Stimulated activated CD4-positive, alpha-beta T cell treated with anti-CD3 and anti-CD28 coated beads, Interleukin-15, amount 100 ng/mL, for 48 hours (primary cell): ENCODE measurements around the gene RFPL4AL1.
A peak's percentile ranks its signal among the peaks of the same experiment; 100 is the strongest.
"Not testable (repeated sequence)": the region's sequence is repeated elsewhere in the genome, so short reads cannot be mapped to it uniquely, and the experiment has no call there.

Experiments
- DNase-seq, 2 donors: peaks; one replicate each; pipeline ENCODE4 v3.0.0-alpha.2; 2020; ENCODE audit warnings: low read depth in 2 of 2

Gene RFPL4AL1

GRCh38 chr19:55768818-55769217 is at the start of gene RFPL4AL1:
Gene RFPL4AL1, plus strand, starts transcription at chr19:55769118. Its CDS starts 2,687 bp downstream, at chr19:55771805.
- not testable (repeated sequence) for DNase-seq

- DNase-seq, result no peak
Observed at GRCh38 chr19:55720214-55720746, 48.6 kb upstream of the RFPL4AL1 start.

- DNase-seq, result no peak
Observed at GRCh38 chr19:55720801-55721200, 48.1 kb upstream of the RFPL4AL1 start.

DNA sequence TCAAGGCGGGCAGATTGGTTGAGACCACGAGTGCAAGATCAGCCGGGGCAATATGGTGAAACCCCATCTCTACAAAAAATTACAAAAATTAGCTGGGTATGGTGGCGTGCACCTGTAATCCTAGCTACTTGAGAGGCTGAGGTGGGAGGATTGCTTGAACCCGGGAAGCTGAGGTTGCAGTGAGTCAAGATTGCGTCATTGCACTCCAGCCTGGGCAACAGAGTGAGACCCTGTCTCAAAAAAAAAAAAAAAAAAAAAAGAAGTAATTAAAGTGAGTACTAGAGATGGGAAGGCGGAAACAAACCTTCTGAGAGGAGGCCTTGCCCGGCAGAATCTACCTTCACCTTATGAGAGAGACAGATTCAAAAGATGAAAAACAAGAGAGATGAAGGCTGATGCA is 45.4 kb upstream of the RFPL4AL1 start:
- DNase-seq, result no peak

GRCh38 chr19:55730378-55730777 is 38.5 kb upstream of the RFPL4AL1 start:
- not testable (repeated sequence) for DNase-seq

- no peak for DNase-seq
Observed at GRCh38 chr19:55738302-55738701, 30.6 kb upstream of the RFPL4AL1 start, which contains the start of gene NLRP9. Gene NLRP9, minus strand, starts transcription at chr19:55738402. Its CDS starts 28 bp downstream, at chr19:55738374.

GRCh38 chr19:55750715-55751114 is 18.2 kb upstream of the RFPL4AL1 start:
- no peak for DNase-seq

DNA sequence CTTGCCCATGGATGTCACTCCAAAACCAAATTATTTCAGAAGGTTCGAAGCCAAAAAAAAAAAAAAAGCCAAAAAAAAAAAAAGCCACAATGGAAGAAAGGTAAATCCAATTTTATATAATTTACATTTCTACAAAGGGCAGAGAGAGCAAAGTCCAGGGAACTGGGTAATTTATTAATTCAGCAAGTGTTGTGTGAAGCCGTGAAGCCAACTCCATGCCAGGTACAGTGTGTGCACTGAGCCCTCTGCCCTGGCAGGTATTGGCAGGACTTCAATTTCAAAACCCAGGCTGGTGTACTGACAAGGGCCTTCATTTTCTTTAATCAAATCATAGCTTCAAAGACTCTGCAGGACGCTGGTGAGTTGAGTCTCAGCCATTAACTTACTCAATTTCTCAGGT is 15.5 kb upstream of the RFPL4AL1 start:
- DNase-seq, result no peak

GRCh38 chr19:55756808-55757207 is 12.1 kb upstream of the RFPL4AL1 start:
- not testable (repeated sequence) for DNase-seq

- not testable (repeated sequence) for DNase-seq
Observed at GRCh38 chr19:55758797-55759196, 10.1 kb upstream of the RFPL4AL1 start, which contains the start of gene RFPL4A. Gene RFPL4A, plus strand, starts transcription at chr19:55759097. Its CDS starts 2,704 bp downstream, at chr19:55761801.

GRCh38 chr19:55766466-55766865 is 2.5 kb upstream of the RFPL4AL1 start:
- no peak for DNase-seq

- DNase-seq, result not testable (repeated sequence)
Observed at GRCh38 chr19:55769632-55770031, 714 bp downstream of the RFPL4AL1 start.

GRCh38 chr19:55777528-55777927 is 8.6 kb downstream of the RFPL4AL1 start:
- no peak for DNase-seq

DNA sequence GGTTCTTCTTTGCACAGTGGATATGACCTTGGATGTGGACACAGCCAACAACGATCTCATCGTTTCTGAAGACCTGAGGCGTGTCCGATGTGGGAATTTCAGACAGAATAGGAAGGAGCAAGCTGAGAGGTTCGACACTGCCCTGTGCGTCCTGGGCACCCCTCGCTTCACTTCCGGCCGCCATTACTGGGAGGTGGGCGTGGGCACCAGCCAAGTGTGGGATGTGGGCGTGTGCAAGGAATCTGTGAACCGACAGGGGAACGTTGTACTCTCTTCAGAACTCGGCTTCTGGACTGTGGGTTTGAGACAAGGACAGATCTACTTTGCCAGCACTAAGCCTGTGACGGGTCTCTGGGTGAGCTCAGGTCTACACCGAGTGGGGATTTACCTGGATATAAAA is 9.4 kb downstream of the RFPL4AL1 start:
- DNase-seq, result no peak

DNA sequence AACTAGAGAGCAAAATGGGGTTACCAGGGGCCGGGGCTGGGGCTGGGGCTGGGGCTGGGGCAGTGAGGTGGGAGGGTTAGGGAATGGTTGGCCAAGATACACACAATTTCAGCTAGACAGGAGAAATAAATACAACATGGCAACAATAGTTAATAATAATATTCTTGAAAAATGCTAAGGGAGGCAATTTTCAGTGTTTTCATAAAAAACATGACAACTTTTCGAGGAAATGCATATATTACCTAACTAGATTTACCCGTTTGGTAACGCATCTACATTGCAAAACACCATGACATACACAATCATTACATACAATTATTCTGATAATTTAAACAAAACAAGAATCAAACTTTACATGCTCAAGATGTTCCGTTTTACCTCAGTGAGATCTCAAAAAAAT is 12.2 kb downstream of the RFPL4AL1 start:
- no peak for DNase-seq

DNA sequence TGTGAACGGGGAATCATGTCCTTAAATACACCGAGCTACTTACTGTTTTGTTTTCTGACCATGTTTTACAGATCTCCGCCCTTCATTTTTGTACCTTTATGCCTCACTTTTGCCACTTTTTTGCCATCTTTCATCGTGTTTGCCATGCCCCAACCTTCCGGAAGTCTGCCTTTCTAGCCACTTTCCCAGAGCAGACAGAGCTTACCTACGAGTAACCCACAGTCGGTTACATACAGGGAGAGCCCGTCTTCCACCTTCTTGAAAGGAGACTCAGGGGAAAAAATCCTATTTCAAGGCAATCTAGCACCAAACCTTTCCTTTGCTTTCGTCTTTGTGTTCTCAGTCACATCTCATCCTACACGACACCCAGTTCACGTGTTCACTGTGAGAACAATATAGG is 26.1 kb downstream of the RFPL4AL1 start:
- DNase-seq, result no peak

DNA sequence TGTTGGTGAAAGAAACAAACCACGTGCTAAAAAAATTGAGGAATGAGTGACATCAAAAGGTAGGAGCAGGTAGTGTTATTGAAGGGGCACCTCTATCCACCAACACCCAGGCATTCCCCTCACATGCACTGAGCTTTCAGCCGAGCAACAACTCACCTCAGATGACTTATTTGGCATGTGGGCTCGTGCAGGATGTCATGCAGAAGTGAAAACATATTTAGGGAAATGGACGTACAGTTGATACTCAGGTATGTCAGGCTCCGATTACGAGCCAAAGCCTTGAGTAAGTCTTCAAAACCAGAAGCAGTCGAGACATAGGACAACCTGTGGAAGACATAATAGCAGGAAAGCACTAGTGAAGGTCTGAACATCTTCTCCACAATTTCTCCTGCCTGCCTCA is 32.5 kb downstream of the RFPL4AL1 start:
- DNase-seq, result no peak

DNA sequence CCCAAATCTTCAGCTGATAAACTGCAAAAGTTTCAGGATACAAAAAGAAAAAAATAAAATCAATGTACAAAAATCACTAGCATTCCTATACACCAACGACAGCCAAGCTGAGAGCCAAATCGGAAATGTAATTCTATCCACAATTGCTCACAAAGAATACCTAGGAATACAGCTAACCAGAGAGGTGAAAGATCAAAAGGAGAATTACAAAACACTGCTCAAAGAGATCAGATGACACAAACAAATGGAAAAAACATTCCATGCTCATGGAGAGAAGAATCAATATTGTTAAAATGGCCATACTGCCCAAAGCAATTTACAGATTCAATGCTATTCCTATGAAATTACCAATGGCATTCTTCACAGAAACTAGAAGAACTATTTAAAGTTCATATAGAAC is 33.4 kb downstream of the RFPL4AL1 start:
- DNase-seq, result no peak

DNA sequence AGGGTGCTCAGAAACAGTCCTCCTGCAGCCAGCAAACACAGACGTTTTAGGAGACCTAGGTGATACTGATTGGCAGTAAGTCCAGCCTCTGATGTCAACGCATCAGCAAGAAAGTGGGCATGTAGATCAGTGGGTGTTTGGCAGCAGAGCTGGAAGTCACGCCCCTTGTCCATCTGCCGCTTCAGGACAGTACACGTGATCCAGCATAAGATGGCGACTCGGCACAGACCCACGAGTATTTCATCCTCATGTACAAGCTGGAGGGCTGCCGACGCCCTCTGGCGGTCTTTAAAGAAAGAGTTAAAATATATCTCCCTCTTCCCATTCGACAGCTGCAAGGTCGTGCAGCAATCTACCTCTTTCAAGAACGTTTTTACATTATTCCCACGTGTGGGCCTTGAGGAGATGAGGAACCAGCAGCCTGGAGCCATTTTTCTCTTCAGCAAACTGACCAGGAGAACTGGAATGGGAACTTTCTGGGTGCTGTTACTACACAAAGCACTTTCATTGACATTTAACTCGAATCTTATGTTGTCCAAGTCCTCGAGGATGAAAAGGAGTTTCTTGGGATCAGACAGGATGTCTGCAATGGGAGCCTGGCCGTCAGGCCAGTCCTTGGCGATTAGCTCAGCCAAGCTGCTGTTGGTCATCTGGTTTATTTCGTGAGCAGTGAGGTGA is 40.6 kb downstream of the RFPL4AL1 start:
- peak; percentile 19 to 43 for DNase-seq

- DNase-seq, result no peak
Observed at GRCh38 chr19:55811340-55811739, 42.4 kb downstream of the RFPL4AL1 start.

DNA sequence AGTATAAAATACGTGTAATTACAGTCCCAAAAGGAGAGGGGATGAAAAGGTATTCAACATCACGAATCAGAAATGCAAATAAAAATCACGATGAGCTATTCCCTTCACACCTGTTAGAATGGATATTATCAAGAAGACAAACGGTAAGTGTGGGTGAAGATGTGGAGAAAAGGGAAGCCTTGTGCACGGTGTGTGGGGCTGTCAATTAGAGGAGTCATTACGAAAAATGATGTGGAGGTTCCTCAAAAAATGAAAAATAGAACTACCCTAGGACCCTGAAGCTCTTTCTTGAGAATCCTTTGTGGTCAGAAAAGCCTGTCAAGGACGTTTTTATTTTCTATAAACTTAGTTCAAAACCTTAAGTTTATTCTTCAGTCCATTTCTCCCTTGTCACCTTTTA is 43.5 kb downstream of the RFPL4AL1 start:
- DNase-seq, result no peak

DNA sequence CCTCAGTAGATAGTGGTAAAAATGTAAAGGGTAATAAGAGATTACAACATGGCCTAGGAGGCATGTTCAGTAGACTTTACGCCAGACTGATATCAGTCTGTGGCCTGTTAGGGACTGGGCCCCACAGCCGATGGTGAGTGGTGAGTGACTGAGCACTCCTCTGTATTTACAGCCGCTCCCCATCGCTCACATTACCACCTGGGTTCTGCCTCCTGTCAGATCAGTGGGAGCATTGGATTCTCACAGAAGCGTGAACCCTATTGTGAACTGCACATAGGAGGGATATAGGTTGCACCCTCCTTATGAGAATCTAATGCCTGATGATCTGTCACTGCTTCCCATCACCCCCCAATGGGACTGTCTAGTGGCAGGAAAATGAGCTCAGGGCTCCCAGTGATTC is 45.0 kb downstream of the RFPL4AL1 start:
- no peak for DNase-seq

DNA sequence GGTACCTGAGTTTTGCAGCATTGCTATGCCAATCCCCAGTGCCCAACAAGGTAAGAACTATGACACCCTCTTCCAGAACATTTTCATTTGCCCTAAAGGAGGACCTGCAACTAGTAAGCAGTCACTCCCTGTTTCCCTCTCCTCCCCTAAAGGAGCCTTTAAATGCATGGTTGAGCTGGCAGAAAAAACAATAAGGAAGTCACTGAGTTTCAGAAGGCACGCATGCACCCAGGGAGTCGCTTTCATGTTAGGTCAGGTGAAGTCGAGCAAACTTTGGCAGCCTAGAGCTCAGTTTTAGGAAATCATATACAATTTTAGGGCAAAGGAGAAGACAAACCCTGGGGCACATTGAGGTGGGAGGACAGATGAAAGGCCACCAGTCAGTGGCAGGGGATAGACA is 51.1 kb downstream of the RFPL4AL1 start:
- DNase-seq, result no peak
